GM20000 (cell line): Measurements from ENCODE around the gene COQ9.
"Not testable (repeated sequence)": the region's sequence is repeated elsewhere in the genome, so short reads cannot be mapped to it uniquely, and the experiment has no call there.

ENCODE experiments used
- DNase-seq: peaks from one replicate; pipeline ENCODE4 v3.0.0; 2012; ENCODE audit warnings: low spot score
- TF ChIP-seq, protein P1 (sequence below): IDR thresholded peaks from 2 replicates; pipeline ENCODE4 v1.5.1; 2012; ENCODE audit warnings: mild to moderate bottlenecking, control low read depth; ENCODE audit errors: extremely low read depth, missing control alignments

COQ9 gene

DNA sequence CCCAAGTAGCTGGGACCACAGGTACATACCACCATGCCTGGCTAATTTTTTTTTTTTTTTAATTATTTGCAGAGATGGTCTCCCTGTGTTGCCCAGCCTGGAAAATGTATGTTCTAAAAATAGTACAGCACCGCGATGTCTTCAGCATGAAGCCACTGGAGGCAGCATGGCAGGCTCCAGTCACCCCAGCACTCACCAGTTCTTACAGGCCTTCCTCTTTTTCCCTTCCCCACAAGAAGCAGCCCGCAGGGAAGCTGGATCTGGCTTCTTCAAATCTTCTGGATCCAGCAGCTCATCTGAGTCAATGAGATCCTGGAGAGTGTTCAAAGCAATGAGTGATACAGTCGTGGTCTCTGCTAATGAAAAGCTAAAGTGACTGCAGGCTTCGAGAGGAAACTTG, 16.3 kb upstream of the COQ9 start:
- no peak for DNase-seq
- TF ChIP-seq, protein P1, sequence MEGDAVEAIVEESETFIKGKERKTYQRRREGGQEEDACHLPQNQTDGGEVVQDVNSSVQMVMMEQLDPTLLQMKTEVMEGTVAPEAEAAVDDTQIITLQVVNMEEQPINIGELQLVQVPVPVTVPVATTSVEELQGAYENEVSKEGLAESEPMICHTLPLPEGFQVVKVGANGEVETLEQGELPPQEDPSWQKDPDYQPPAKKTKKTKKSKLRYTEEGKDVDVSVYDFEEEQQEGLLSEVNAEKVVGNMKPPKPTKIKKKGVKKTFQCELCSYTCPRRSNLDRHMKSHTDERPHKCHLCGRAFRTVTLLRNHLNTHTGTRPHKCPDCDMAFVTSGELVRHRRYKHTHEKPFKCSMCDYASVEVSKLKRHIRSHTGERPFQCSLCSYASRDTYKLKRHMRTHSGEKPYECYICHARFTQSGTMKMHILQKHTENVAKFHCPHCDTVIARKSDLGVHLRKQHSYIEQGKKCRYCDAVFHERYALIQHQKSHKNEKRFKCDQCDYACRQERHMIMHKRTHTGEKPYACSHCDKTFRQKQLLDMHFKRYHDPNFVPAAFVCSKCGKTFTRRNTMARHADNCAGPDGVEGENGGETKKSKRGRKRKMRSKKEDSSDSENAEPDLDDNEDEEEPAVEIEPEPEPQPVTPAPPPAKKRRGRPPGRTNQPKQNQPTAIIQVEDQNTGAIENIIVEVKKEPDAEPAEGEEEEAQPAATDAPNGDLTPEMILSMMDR: no peak

DNA sequence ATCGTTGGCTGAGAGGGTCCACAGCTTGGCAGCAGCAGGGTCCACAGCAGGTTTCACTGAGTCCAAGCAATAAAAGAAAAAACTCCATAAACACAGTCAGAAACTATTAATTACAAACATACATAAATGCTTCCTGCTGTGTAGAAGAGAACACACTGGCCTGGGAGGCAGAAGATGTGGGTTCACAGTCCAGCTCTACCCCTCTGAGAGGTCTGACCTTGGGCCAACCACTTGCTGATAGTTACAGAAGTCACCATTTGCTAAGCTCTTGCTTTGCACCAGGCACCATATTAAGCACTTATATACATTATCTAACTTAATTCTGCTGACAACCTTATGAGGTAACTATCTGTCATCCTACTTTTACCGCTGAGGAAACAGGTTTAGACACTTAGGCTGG, 14.8 kb upstream of the COQ9 start:
- no peak for DNase-seq
- TF ChIP-seq, protein P1: no peak

- no peak for DNase-seq
- TF ChIP-seq, protein P1: no peak
Observed at GRCh38 chr16:57432989-57433388, 14.3 kb upstream of the COQ9 start.

GRCh38 chr16:57434003-57434402, 13.3 kb upstream of the COQ9 start:
- DNase-seq: no peak
- TF ChIP-seq, protein P1: no peak

DNA sequence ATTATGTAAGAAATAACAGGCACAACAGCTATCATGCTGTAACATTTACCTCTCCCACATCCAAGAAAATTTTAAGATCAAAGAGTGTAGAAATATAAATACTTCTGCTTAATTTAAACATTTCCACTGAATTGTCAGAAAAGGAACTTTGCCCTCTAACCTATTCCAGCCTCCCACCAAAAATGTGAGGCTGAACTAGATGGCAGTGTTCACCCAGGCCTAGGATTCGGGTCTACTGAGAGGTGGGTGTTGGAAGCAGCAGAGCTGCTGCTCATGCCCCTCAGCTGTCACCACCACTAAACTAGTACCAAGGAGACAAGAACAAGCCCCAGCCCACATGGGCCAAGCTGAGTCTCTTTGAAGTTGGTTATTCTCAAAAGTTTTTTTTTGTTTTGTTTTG, 11.4 kb upstream of the COQ9 start:
- DNase-seq: no peak
- TF ChIP-seq, protein P1: no peak

DNA sequence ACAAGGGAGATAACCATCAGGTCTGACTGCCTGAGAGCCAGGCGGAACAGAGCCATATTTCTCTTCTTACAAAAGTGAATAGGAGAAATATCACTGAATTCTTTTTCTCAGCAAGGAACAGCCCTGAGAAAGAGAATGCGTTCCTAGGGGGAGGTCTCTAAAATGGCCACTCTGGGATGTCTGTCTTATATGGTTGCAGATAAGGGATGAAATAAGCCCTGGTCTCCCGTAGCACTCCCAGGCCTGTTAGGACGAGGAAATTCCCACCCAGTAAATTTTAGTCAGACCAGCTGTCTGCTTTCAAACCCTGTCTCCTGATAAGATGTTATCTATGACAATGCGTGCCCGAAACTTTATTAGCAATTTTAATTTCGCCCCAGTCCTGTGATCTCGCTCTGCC, 7.3 kb upstream of the COQ9 start:
- DNase-seq: not testable (repeated sequence)

DNA sequence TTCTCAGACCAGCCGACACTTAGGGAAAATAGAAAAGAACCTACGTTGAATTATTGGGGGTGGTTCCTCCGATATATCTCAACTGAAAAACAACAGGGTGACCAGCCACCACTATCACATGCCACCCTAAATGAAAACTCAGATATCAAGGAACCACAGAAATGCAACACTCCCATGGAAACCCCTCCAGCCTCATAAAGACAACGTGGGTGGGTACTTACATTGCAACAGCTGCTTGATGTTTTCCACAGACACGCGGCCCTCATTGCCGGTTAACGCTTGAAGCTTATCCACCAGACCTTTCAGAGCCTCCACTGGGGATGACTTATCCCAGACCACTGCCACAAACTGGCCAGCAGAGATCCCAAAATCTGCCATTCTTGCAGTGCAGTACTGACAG, 6.7 kb upstream of the COQ9 start:
- not testable (repeated sequence) for DNase-seq

DNA sequence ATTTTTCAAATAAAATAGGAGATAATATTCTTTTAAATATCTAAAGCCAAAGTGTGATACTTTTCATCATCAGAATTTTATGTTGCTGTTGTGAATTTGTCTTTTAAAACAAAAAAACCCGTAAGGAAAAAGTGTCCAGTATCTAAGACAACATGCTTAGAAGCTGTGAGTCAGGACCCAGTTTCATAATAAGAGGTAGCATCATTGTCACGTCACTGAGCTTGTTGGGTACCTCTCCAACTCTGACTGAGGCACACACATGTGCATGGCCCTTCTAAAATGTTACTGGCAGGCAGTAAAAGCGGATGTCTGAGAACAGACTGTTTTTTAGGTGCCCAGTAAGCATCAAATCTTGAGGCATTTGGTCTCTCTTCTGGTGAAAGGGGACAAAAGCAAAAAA, 2.6 kb upstream of the COQ9 start:
- TF ChIP-seq, protein P1: no peak
- no peak for DNase-seq

GRCh38 chr16:57445510-57445909, 1.8 kb upstream of the COQ9 start:
- TF ChIP-seq, protein P1: no peak
- no peak for DNase-seq
